Choroid plexus epithelial cell (primary cell): ENCODE data around the gene EPM2A.
"Not testable (repeated sequence)": the region's sequence is repeated elsewhere in the genome, so short reads cannot be mapped to it uniquely, and the experiment has no call there.

Experiments used
- DNase-seq: peaks from one replicate; pipeline ENCODE4 v3.0.0-alpha.2; 2010; ENCODE audit warnings: low read depth
- H3K4me3 ChIP-seq: 2 replicates; pipeline ENCODE4 v1.5.1; 2011; ENCODE audit warnings: low read depth, mild to moderate bottlenecking, control low read depth, low read length, moderate library complexity
- TF ChIP-seq, protein P1 (sequence below): conservative IDR thresholded peaks from 2 replicates; pipeline ENCODE4 v1.5.1; 2011; ENCODE audit warnings: low read depth, mild to moderate bottlenecking, control low read depth, inconsistent platforms, low read length, moderate library complexity

The EPM2A gene

GRCh38 chr6:145705561-145705960, 29.8 kb downstream of the EPM2A start:
- no peak overlapping the region for H3K4me3 ChIP-seq
- TF ChIP-seq, protein P1, sequence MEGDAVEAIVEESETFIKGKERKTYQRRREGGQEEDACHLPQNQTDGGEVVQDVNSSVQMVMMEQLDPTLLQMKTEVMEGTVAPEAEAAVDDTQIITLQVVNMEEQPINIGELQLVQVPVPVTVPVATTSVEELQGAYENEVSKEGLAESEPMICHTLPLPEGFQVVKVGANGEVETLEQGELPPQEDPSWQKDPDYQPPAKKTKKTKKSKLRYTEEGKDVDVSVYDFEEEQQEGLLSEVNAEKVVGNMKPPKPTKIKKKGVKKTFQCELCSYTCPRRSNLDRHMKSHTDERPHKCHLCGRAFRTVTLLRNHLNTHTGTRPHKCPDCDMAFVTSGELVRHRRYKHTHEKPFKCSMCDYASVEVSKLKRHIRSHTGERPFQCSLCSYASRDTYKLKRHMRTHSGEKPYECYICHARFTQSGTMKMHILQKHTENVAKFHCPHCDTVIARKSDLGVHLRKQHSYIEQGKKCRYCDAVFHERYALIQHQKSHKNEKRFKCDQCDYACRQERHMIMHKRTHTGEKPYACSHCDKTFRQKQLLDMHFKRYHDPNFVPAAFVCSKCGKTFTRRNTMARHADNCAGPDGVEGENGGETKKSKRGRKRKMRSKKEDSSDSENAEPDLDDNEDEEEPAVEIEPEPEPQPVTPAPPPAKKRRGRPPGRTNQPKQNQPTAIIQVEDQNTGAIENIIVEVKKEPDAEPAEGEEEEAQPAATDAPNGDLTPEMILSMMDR, result no peak
- peak; percentile 79 for DNase-seq

GRCh38 chr6:145704143-145704781, 31.1 kb downstream of the EPM2A start:
- peak; percentile 44 for DNase-seq
- no peak overlapping the region for H3K4me3 ChIP-seq
- TF ChIP-seq, protein P1, result peak; percentile 47

DNA sequence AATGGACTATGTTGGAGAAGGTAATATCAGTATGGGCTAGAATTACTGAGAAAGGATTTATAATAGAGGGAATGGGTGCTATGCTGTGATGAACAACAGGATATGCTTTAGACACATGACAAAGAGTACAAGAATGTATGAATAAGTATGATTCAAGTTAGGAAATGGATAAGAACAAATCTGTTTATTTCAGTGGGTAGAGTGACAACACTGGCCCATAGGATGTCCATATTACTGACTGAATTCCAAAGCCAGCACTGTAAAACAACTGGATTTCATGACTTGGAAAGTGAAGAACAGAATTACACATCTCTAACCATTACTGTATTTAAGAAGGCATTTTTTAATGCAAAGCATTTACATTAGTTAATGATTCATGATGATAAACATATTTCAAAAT, 35.9 kb downstream of the EPM2A start:
- peak; percentile 77 for DNase-seq
- TF ChIP-seq, protein P1, result no peak
- H3K4me3 ChIP-seq, result no peak overlapping the region

GRCh38 chr6:145697401-145697800, 37.9 kb downstream of the EPM2A start:
- not testable (repeated sequence) for DNase-seq, H3K4me3 ChIP-seq

GRCh38 chr6:145694083-145694737, 41.1 kb downstream of the EPM2A start:
- no peak for DNase-seq
- TF ChIP-seq, protein P1, result no peak
- H3K4me3 ChIP-seq, result no peak overlapping the region

- TF ChIP-seq, protein P1, result no peak
- H3K4me3 ChIP-seq, result no peak overlapping the region
- DNase-seq, result no peak
These were observed 44.4 kb downstream of the EPM2A start for GRCh38 chr6:145690969-145691368.

GRCh38 chr6:145689529-145689928, 45.8 kb downstream of the EPM2A start:
- TF ChIP-seq, protein P1, result no peak
- no peak for DNase-seq
- no peak overlapping the region for H3K4me3 ChIP-seq
